Activated CD8-positive, alpha-beta memory T cell treated with anti-CD3 and anti-CD28 coated beads for 24 hours (primary cell): ENCODE measurements around the gene HNRNPC.
"Not testable (repeated sequence)": the region's sequence is repeated elsewhere in the genome, so short reads cannot be mapped to it uniquely, and the experiment has no call there.

Experiments used
- DNase-seq: peaks from one replicate; pipeline ENCODE4 v3.0.0-alpha.2; 2020

Gene HNRNPC

GRCh38 chr14:21268617-21269251 is 508 bp downstream of the HNRNPC start:
- no peak for DNase-seq

GRCh38 chr14:21267886-21268616 is 1.2 kb downstream of the HNRNPC start:
- no peak for DNase-seq

GRCh38 chr14:21267431-21267845 is 1.8 kb downstream of the HNRNPC start:
- no peak for DNase-seq

- DNase-seq = no peak
Observed at GRCh38 chr14:21264025-21264801, 5.0 kb downstream of the HNRNPC start.

- DNase-seq = no peak
Observed at GRCh38 chr14:21263284-21264024, 5.8 kb downstream of the HNRNPC start.

- no peak for DNase-seq
Observed at GRCh38 chr14:21262410-21262809, 6.8 kb downstream of the HNRNPC start.

GRCh38 chr14:21261824-21262223 is 7.4 kb downstream of the HNRNPC start:
- no peak for DNase-seq

- DNase-seq = no peak
Observed at GRCh38 chr14:21258889-21259787, 10.1 kb downstream of the HNRNPC start.

- DNase-seq = no peak
Observed at GRCh38 chr14:21258005-21258888, 11.0 kb downstream of the HNRNPC start.

- no peak for DNase-seq
Observed at GRCh38 chr14:21257394-21257909, 11.8 kb downstream of the HNRNPC start.

GRCh38 chr14:21256539-21257393 is 12.5 kb downstream of the HNRNPC start:
- DNase-seq = no peak

- not testable (repeated sequence) for DNase-seq
Observed at GRCh38 chr14:21256102-21256447, 13.2 kb downstream of the HNRNPC start.

GRCh38 chr14:21255385-21256101 is 13.7 kb downstream of the HNRNPC start:
- no peak for DNase-seq

GRCh38 chr14:21252149-21252548 is 17.1 kb downstream of the HNRNPC start:
- no peak for DNase-seq

- no peak for DNase-seq
Observed at GRCh38 chr14:21251215-21251614, 18.0 kb downstream of the HNRNPC start.

- no peak for DNase-seq
Observed at GRCh38 chr14:21248739-21249411, 20.4 kb downstream of the HNRNPC start.

GRCh38 chr14:21248338-21248737 is 20.9 kb downstream of the HNRNPC start:
- no peak for DNase-seq

GRCh38 chr14:21245813-21246212 is 23.4 kb downstream of the HNRNPC start:
- no peak for DNase-seq

- DNase-seq = no peak
Observed at GRCh38 chr14:21244544-21244943, 24.7 kb downstream of the HNRNPC start.
